HepG2 (cell line): ENCODE results near the gene SLC25A45. TPM values are rescaled to one million over a fixed set of nuclear protein-coding genes. Genes with fewer than 3 reads are reported as not detected.
A peak's percentile ranks its signal among the peaks of the same experiment; 100 is the strongest.

ENCODE experiments used
- ASH2L ChIP-seq: fragments of 300-600, 200-600 bp; sonication (generic); IDR thresholded peaks from 2 replicates; pipeline ENCODE4 v1.7.0; 2017; ENCODE audit warnings: low read depth, mild to moderate bottlenecking, moderate library complexity, mixed read lengths, low read length; ENCODE audit not compliant: insufficient read length
- ATAD3A ChIP-seq: sonication (generic); formaldehyde crosslinking; IDR thresholded peaks from 2 replicates; pipeline ENCODE4 v1.4.0; 2020; ENCODE audit warnings: missing genetic modification reagents
- BRF2 ChIP-seq: sonication (generic); formaldehyde crosslinking; IDR thresholded peaks from 2 replicates; pipeline ENCODE4 v1.8.1; 2022; ENCODE audit warnings: mild to moderate bottlenecking, missing genetic modification reagents
- GATAD2A ChIP-seq: IDR thresholded peaks from 2 replicates; pipeline ENCODE4 v1.6.1; 2016
- HNRNPK ChIP-seq: fragments of 200-400 bp; formaldehyde crosslinking; IDR thresholded peaks from 2 replicates; pipeline ENCODE4 v1.6.1; 2018; ENCODE audit warnings: low read length, low read depth, moderate library complexity, mild to moderate bottlenecking; ENCODE audit not compliant: poor library complexity, severe bottlenecking
- JUNB ChIP-seq: sonication (generic); formaldehyde crosslinking; IDR thresholded peaks from 2 replicates; pipeline ENCODE4 v1.8.0; 2022; ENCODE audit warnings: missing genetic modification reagents, mild to moderate bottlenecking, borderline replicate concordance
- MAF1 ChIP-seq: sonication (generic); formaldehyde crosslinking; IDR thresholded peaks from 2 replicates; pipeline ENCODE4 v1.5.0; 2020; ENCODE audit warnings: missing genetic modification reagents, borderline replicate concordance
- SIX1 ChIP-seq: sonication (generic); formaldehyde crosslinking; IDR thresholded peaks from 2 replicates; pipeline ENCODE4 v1.4.0; 2020; ENCODE audit warnings: missing genetic modification reagents, borderline replicate concordance
- SMAD1 ChIP-seq: sonication (generic); formaldehyde crosslinking; IDR thresholded peaks from 2 replicates; pipeline ENCODE4 v1.4.0; 2020; ENCODE audit warnings: missing genetic modification reagents, low read depth, mild to moderate bottlenecking, borderline replicate concordance
- SMAD9 ChIP-seq: sonication (generic); formaldehyde crosslinking; IDR thresholded peaks from 2 replicates; pipeline ENCODE4 v1.5.1; 2020; ENCODE audit warnings: mild to moderate bottlenecking, missing genetic modification reagents
- SYNCRIP ChIP-seq: fragments of 200-400 bp; formaldehyde crosslinking; IDR thresholded peaks from 2 replicates; pipeline ENCODE4 v1.6.1; 2018; ENCODE audit warnings: mild to moderate bottlenecking, low read depth, low read length; ENCODE audit not compliant: insufficient read depth
- THAP8 ChIP-seq: sonication (generic); formaldehyde crosslinking; IDR thresholded peaks from 2 replicates; pipeline ENCODE4 v1.5.1; 2020; ENCODE audit warnings: missing genetic modification reagents, mild to moderate bottlenecking, borderline replicate concordance
- ZNF142 ChIP-seq: sonication (generic); formaldehyde crosslinking; IDR thresholded peaks from 2 replicates; pipeline ENCODE4 v1.4.0; 2020; ENCODE audit warnings: missing genetic modification reagents
- ZNF234 ChIP-seq: sonication (generic); formaldehyde crosslinking; conservative IDR thresholded peaks from 2 replicates; pipeline ENCODE4 v1.5.1; 2020; ENCODE audit warnings: mild to moderate bottlenecking, missing genetic modification reagents
- ZNF263 ChIP-seq: sonication (generic); formaldehyde crosslinking; IDR thresholded peaks from 2 replicates; pipeline ENCODE4 v1.4.0; 2020; ENCODE audit warnings: missing genetic modification reagents
- ZNF496 ChIP-seq: sonication (generic); formaldehyde crosslinking; IDR thresholded peaks from 2 replicates; pipeline ENCODE4 v1.8.1; 2023; ENCODE audit warnings: mild to moderate bottlenecking, moderate library complexity, missing genetic modification reagents; ENCODE audit not compliant: insufficient replicate concordance
- ZNF543 ChIP-seq: sonication (generic); formaldehyde crosslinking; IDR thresholded peaks from 2 replicates; pipeline ENCODE4 v1.4.0; 2020; ENCODE audit warnings: mild to moderate bottlenecking, missing genetic modification reagents
- ZNF589 ChIP-seq: sonication (generic); formaldehyde crosslinking; conservative IDR thresholded peaks from 2 replicates; pipeline ENCODE4 v1.8.0; 2022; ENCODE audit warnings: mild to moderate bottlenecking, moderate library complexity, missing genetic modification reagents
- ZNF619 ChIP-seq: sonication (generic); formaldehyde crosslinking; IDR thresholded peaks from 2 replicates; pipeline ENCODE4 v1.4.0; 2020; ENCODE audit warnings: mild to moderate bottlenecking, missing genetic modification reagents
- ZNF709 ChIP-seq: sonication (generic); formaldehyde crosslinking; IDR thresholded peaks from 2 replicates; pipeline ENCODE4 v1.5.0; 2020; ENCODE audit warnings: mild to moderate bottlenecking, missing genetic modification reagents
- ZNF841 ChIP-seq: sonication (generic); formaldehyde crosslinking; IDR thresholded peaks from 2 replicates; pipeline ENCODE4 v1.8.1; 2023; ENCODE audit warnings: missing genetic modification reagents, borderline replicate concordance
- ZNF891 ChIP-seq: sonication (generic); formaldehyde crosslinking; IDR thresholded peaks from 2 replicates; pipeline ENCODE4 v1.5.0; 2020; ENCODE audit warnings: mild to moderate bottlenecking, missing genetic modification reagents
- polyA plus RNA-seq, 8 experiments: library from polyadenylated mRNA; depleted of rRNA in 3 of 8; stranded (reverse) in 7 of 8; unstranded in 1 of 8; fragments of >200 nt; fragmentation: Illumina TruSeq in 4 of 8; extraction: Trizol in 4 of 8; gene quantifications; 2 replicates each; pipeline versions ENCODE4 v1.2.1 to v1.2.3, GENCODE V29; 2011 to 2016; ENCODE audit warnings: low read depth in 4 of 8, missing spikeins in 1 of 8, mixed read lengths in 1 of 8; ENCODE audit not compliant: insufficient read depth in 1 of 8
- total RNA-seq, 5 experiments: library from RNA; depleted of rRNA; stranded (reverse); fragments of >200 nt; fragmentation: Illumina TruSeq; extraction: Trizol; gene quantifications; 2 replicates each; pipeline ENCODE4 v1.2.3, GENCODE V29; 2016; ENCODE audit warnings: low read depth in 1 of 5

Gene SLC25A45
- total and polyA plus RNA-seq, 2 of the 13 experiments (the other 11 are each of a cell fraction or from before 2014, with no cell fraction given) = 1.2 to 3.4 TPM

- TF ChIP-seq SYNCRIP = no peak
- TF ChIP-seq THAP8 (CRISPR knock-in tag) = no peak
- TF ChIP-seq ASH2L = peak; percentile 5
- TF ChIP-seq SIX1 (CRISPR knock-in tag) = no peak
- TF ChIP-seq ZNF619 (CRISPR knock-in tag) = no peak
- no peak for TF ChIP-seq BRF2
- 0 out of 2 replicates have a peak, but pooled peaks have one; percentile 61 for TF ChIP-seq SMAD9 (CRISPR knock-in tag)
- TF ChIP-seq ZNF234 (CRISPR knock-in tag) = no peak
- no peak for TF ChIP-seq ZNF589 (CRISPR knock-in tag)
- TF ChIP-seq GATAD2A (CRISPR knock-in tag) = no peak
- peak; percentile 17; the same call in 1 of the 2 replicates for TF ChIP-seq ZNF142 (CRISPR knock-in tag)
- no peak for TF ChIP-seq ZNF841 (CRISPR knock-in tag)
- TF ChIP-seq ZNF891 (CRISPR knock-in tag) = peak; percentile 31; the same call in 1 of the 2 replicates
- TF ChIP-seq JUNB (CRISPR knock-in tag) = no peak
- TF ChIP-seq MAF1 (CRISPR knock-in tag) = no peak
- TF ChIP-seq HNRNPK = no peak
- peak; percentile 46; the same call in 1 of the 2 replicates for TF ChIP-seq ZNF543 (CRISPR knock-in tag)
- no peak for TF ChIP-seq ZNF496 (CRISPR knock-in tag)
- TF ChIP-seq ZNF709 = no peak
- no peak for TF ChIP-seq ATAD3A (CRISPR knock-in tag)
- no peak for TF ChIP-seq ZNF263
- peak; percentile 45; the same call in 1 of the 2 replicates for TF ChIP-seq SMAD1 (CRISPR knock-in tag)
Observed at GRCh38 chr11:65416841-65417701, 34.6 kb upstream of the SLC25A45 start (continued).
